Kidney (tissue), 14 donors: Measurements from ENCODE around the gene DDX39B. TPM values are rescaled to one million over a fixed set of nuclear protein-coding genes. Genes with fewer than 3 reads are reported as not detected.

Source experiments
- DNase-seq, 5 donors: peaks; one replicate each; pipeline ENCODE4 v3.0.0-alpha.2; 2013 to 2020
- FAIRE-seq: peaks from 2 replicates; lab custom pipeline; 2012; peaks lifted over from hg19 to GRCh38; lab: Jason Lieb, UNC
- H3K27ac ChIP-seq, 2 donors: one replicate each; pipeline ENCODE4 v1.7.0; 2013; ENCODE audit warnings: low read depth in 2 of 2, low read length in 2 of 2, inconsistent platforms in 1 of 2
- H3K27me3 ChIP-seq: one replicate; pipeline ENCODE4 v1.7.1; 2013; ENCODE audit warnings: low read length, inconsistent platforms; ENCODE audit not compliant: control insufficient read depth, insufficient read depth
- H3K36me3 ChIP-seq, 3 donors: one replicate each; pipeline versions ENCODE4 v1.7.0 to v1.7.1; 2013; ENCODE audit warnings: low read length in 3 of 3, control low read depth in 1 of 3, inconsistent platforms in 1 of 3; ENCODE audit not compliant: insufficient read depth in 3 of 3, control insufficient read depth in 2 of 3
- H3K4me1 ChIP-seq, 3 donors: one replicate each; pipeline versions ENCODE4 v1.7.0 to v1.7.1; 2013; ENCODE audit warnings: low read length in 3 of 3, inconsistent platforms in 1 of 3, low read depth in 1 of 3; ENCODE audit not compliant: control insufficient read depth in 2 of 3, insufficient read depth in 2 of 3
- H3K4me3 ChIP-seq, 3 donors: one replicate each; pipeline versions ENCODE4 v1.7.0 to v1.8.1; 2013; ENCODE audit warnings: low read length in 3 of 3, control low read depth in 1 of 3, inconsistent platforms in 1 of 3
- H3K9ac ChIP-seq, 3 donors: one replicate each; pipeline versions ENCODE4 v1.7.0 to v1.7.1; 2013; ENCODE audit warnings: low read length in 3 of 3, control low read depth in 1 of 3, inconsistent platforms in 1 of 3
- H3K9me3 ChIP-seq, 3 donors: one replicate each; pipeline versions ENCODE4 v1.7.0 to v1.7.1; 2013; ENCODE audit warnings: low read length in 3 of 3, control low read depth in 1 of 3, inconsistent platforms in 1 of 3; ENCODE audit not compliant: control insufficient read depth in 2 of 3, insufficient read depth in 1 of 3
- CTCF ChIP-seq: IDR thresholded peaks from 3 replicates; pipeline ENCODE4 v1.5.1; 2012; ENCODE audit warnings: mild to moderate bottlenecking, moderate library complexity, borderline replicate concordance; ENCODE audit not compliant: insufficient read depth; ENCODE audit errors: extremely low read depth
- intact Hi-C: fragments of 100-400 bp; cut with DNase I; formaldehyde crosslinking; loops from one replicate; pipeline ENCODE4 v1.11.1; 2022
- polyA plus RNA-seq: library from polyadenylated mRNA; stranded (reverse); fragments of 350-450 nt; fragmentation: Illumina TruSeq; extraction: RNeasy Lipid Tissue Mini Kit (QIAGEN cat#74804); gene quantifications from one replicate; pipeline ENCODE4 v1.2.3, GENCODE V29; 2014; ENCODE audit warnings: low read depth, low replicate concordance; ENCODE audit not compliant: insufficient read depth
- total RNA-seq: library from RNA; stranded (reverse); fragmentation: NEBNext Ultra II Directional; extraction: Animal tissue kit (Norgen Biotek cat#: 25700); gene quantifications from one replicate; pipeline ENCODE4 v1.2.1, GENCODE V29; 2021
- donor health status: control.
- donor health status: control.
- donor health status: control.
- donor health status: control.
- donor health status: control.
- donor health status: DM: yes; HTN: yes; CAD: no.
- donor health status: Normal renal cell carcinoma (clear cell type).

The DDX39B gene
- total and polyA plus RNA-seq, 2 donors from 2014 or later = 183 to 295 TPM

- no peak for TF ChIP-seq CTCF
These were observed 58.4 kb downstream of the DDX39B start for GRCh38 chr6:31483392-31483791.

GRCh38 chr6:31480574-31480973 is 61.2 kb downstream of the DDX39B start:
- DNase-seq (no peak), FAIRE-seq (no peak)
- TF ChIP-seq CTCF = no peak
- no peaks in the 10 kb centered on the region for H3K36me3 ChIP-seq
- H3K27me3 ChIP-seq = no peaks in the 10 kb centered on the region
- intact Hi-C loops = no loop called here
- H3K27ac ChIP-seq = no peak overlapping the region
- H3K4me3 ChIP-seq = no peak overlapping the region
- H3K4me1 ChIP-seq = no peaks in the 10 kb centered on the region
- H3K9me3 ChIP-seq = no peaks in the 10 kb centered on the region
- no peak overlapping the region for H3K9ac ChIP-seq

More at GRCh38 chr6:31483392-31483791, 58.4 kb downstream of the DDX39B start:
- intact Hi-C loops = no loop called here
- Histone ChIP-seq H3K4me1 (no peaks in the 10 kb centered on the region), H3K27me3 (no peaks in the 10 kb centered on the region), H3K36me3 (no peaks in the 10 kb centered on the region), H3K27ac (no peak overlapping the region), H3K4me3 (no peak overlapping the region), H3K9ac (no peak overlapping the region), H3K9me3 (no peaks in the 10 kb centered on the region)
- DNase-seq (no peak), FAIRE-seq (no peak)

Other genes starting within 250 kb of the DDX39B start
- gene HLA-B, start 184.8 kb downstream of the DDX39B start, total RNA-seq = 1,532 TPM
- gene HLA-B, start 184.8 kb downstream of the DDX39B start, polyA plus RNA-seq = 1,348 TPM
- gene MICA, start 138.4 kb downstream of the DDX39B start, total RNA-seq = 27.5 TPM
- gene MICA, start 138.4 kb downstream of the DDX39B start, polyA plus RNA-seq = 34.7 TPM
- 5.7 TPM for gene MICB, start 43.9 kb downstream of the DDX39B start, total RNA-seq
- gene MICB, start 43.9 kb downstream of the DDX39B start, polyA plus RNA-seq = 1.5 TPM
- 3.5 TPM for gene MCCD1, start 13.0 kb downstream of the DDX39B start, total RNA-seq
- gene MCCD1, start 13.0 kb downstream of the DDX39B start, polyA plus RNA-seq = 325 TPM
- 1.2 TPM for gene ATP6V1G2, start 4.6 kb upstream of the DDX39B start, total RNA-seq
- gene ATP6V1G2, start 4.6 kb upstream of the DDX39B start, polyA plus RNA-seq = 6.0 TPM
- gene NFKBIL1, start 5.6 kb upstream of the DDX39B start, total RNA-seq = 20.0 TPM
- 28.2 TPM for gene NFKBIL1, start 5.6 kb upstream of the DDX39B start, polyA plus RNA-seq
- 0.35 TPM for gene LTA, start 30.3 kb upstream of the DDX39B start, total RNA-seq
- gene LTA, start 30.3 kb upstream of the DDX39B start, polyA plus RNA-seq = not detected
- 5.4 TPM for gene TNF, start 33.6 kb upstream of the DDX39B start, total RNA-seq
- gene TNF, start 33.6 kb upstream of the DDX39B start, polyA plus RNA-seq = 0.69 TPM
- 18.5 TPM for gene LTB, start 40.4 kb upstream of the DDX39B start, total RNA-seq
- gene LTB, start 40.4 kb upstream of the DDX39B start, polyA plus RNA-seq = 6.6 TPM
- gene LST1, start 44.3 kb upstream of the DDX39B start, total RNA-seq = 31.5 TPM
- 14.8 TPM for gene LST1, start 44.3 kb upstream of the DDX39B start, polyA plus RNA-seq
- gene NCR3, start 51.0 kb upstream of the DDX39B start, total RNA-seq = 0.82 TPM
- not detected for gene NCR3, start 51.0 kb upstream of the DDX39B start, polyA plus RNA-seq
- 44.1 TPM for gene AIF1, start 73.2 kb upstream of the DDX39B start, total RNA-seq
- gene AIF1, start 73.2 kb upstream of the DDX39B start, polyA plus RNA-seq = 121 TPM
- 159 TPM for gene PRRC2A, start 78.7 kb upstream of the DDX39B start, total RNA-seq
- 84.6 TPM for gene PRRC2A, start 78.7 kb upstream of the DDX39B start, polyA plus RNA-seq
- gene BAG6, start 110.7 kb upstream of the DDX39B start, total RNA-seq = 232 TPM
- 215 TPM for gene BAG6, start 110.7 kb upstream of the DDX39B start, polyA plus RNA-seq
- gene APOM, start 113.9 kb upstream of the DDX39B start, total RNA-seq = 4.6 TPM
- 154 TPM for gene APOM, start 113.9 kb upstream of the DDX39B start, polyA plus RNA-seq
- gene C6orf47, start 118.8 kb upstream of the DDX39B start, total RNA-seq = 26.5 TPM
- gene C6orf47, start 118.8 kb upstream of the DDX39B start, polyA plus RNA-seq = 25.5 TPM
- gene GPANK1, start 123.0 kb upstream of the DDX39B start, total RNA-seq = 17.7 TPM
- gene GPANK1, start 123.0 kb upstream of the DDX39B start, polyA plus RNA-seq = 28.6 TPM
- gene CSNK2B, start 124.1 kb upstream of the DDX39B start, total RNA-seq = 130 TPM
- 270 TPM for gene CSNK2B, start 124.1 kb upstream of the DDX39B start, polyA plus RNA-seq
- 15.1 TPM for gene LY6G5B, start 128.0 kb upstream of the DDX39B start, total RNA-seq
- 2.5 TPM for gene LY6G5B, start 128.0 kb upstream of the DDX39B start, polyA plus RNA-seq
- 2.5 TPM for gene LY6G5C, start 139.1 kb upstream of the DDX39B start, total RNA-seq
- gene LY6G5C, start 139.1 kb upstream of the DDX39B start, polyA plus RNA-seq = 4.6 TPM
- 48.7 TPM for gene ABHD16A, start 161.3 kb upstream of the DDX39B start, total RNA-seq
- 50.2 TPM for gene ABHD16A, start 161.3 kb upstream of the DDX39B start, polyA plus RNA-seq
- not detected for gene LY6G6F, start 164.9 kb upstream of the DDX39B start, total RNA-seq
- gene LY6G6F, start 164.9 kb upstream of the DDX39B start, polyA plus RNA-seq = not detected
- gene LY6G6D, start 173.3 kb upstream of the DDX39B start, total RNA-seq = not detected
- not detected for gene LY6G6D, start 173.3 kb upstream of the DDX39B start, polyA plus RNA-seq
- gene LY6G6C, start 179.7 kb upstream of the DDX39B start, total RNA-seq = not detected
- not detected for gene LY6G6C, start 179.7 kb upstream of the DDX39B start, polyA plus RNA-seq
- gene MPIG6B, start 181.4 kb upstream of the DDX39B start, total RNA-seq = 0.60 TPM
- not detected for gene MPIG6B, start 181.4 kb upstream of the DDX39B start, polyA plus RNA-seq
- gene DDAH2, start 187.3 kb upstream of the DDX39B start, total RNA-seq = 98.9 TPM
- 147 TPM for gene DDAH2, start 187.3 kb upstream of the DDX39B start, polyA plus RNA-seq
- 456 TPM for gene CLIC1, start 194.5 kb upstream of the DDX39B start, total RNA-seq
- gene CLIC1, start 194.5 kb upstream of the DDX39B start, polyA plus RNA-seq = 489 TPM
- gene MSH5, start 198.0 kb upstream of the DDX39B start, total RNA-seq = 23.7 TPM
- gene MSH5, start 198.0 kb upstream of the DDX39B start, polyA plus RNA-seq = 14.4 TPM
- gene SAPCD1, start 220.7 kb upstream of the DDX39B start, total RNA-seq = 6.5 TPM
- 6.8 TPM for gene SAPCD1, start 220.7 kb upstream of the DDX39B start, polyA plus RNA-seq
- 32.5 TPM for gene VWA7, start 235.3 kb upstream of the DDX39B start, total RNA-seq
- gene VWA7, start 235.3 kb upstream of the DDX39B start, polyA plus RNA-seq = 10.2 TPM